GM10847 (cell line): ENCODE data around the gene COL28A1.

Experiments
- POLR2A ChIP-seq: IDR thresholded peaks from 2 replicates; pipeline ENCODE4 v1.6.1; 2011; ENCODE audit not compliant: insufficient read length; ENCODE audit errors: extremely low read depth

COL28A1 gene

GRCh38 chr7:7539711-7540110 lies 4.0 kb upstream of the COL28A1 start:
- TF ChIP-seq POLR2A, result no peak

- TF ChIP-seq POLR2A, result no peak
Observed at GRCh38 chr7:7539152-7539551, 3.5 kb upstream of the COL28A1 start.

GRCh38 chr7:7537711-7538110 lies 2.0 kb upstream of the COL28A1 start:
- TF ChIP-seq POLR2A, result no peak

GRCh38 chr7:7536396-7537019 lies 835 bp upstream of the COL28A1 start:
- TF ChIP-seq POLR2A, result no peak

GRCh38 chr7:7533831-7534430 lies 1.7 kb downstream of the COL28A1 start:
- no peak for TF ChIP-seq POLR2A

- no peak for TF ChIP-seq POLR2A
Observed at GRCh38 chr7:7529328-7529727, 6.3 kb downstream of the COL28A1 start.

GRCh38 chr7:7527047-7527446 lies 8.6 kb downstream of the COL28A1 start:
- no peak for TF ChIP-seq POLR2A

- no peak for TF ChIP-seq POLR2A
Observed at GRCh38 chr7:7526006-7526405, 9.7 kb downstream of the COL28A1 start.

- TF ChIP-seq POLR2A, result no peak
Observed at GRCh38 chr7:7524121-7524520, 11.6 kb downstream of the COL28A1 start.

- no peak for TF ChIP-seq POLR2A
Observed at GRCh38 chr7:7522421-7522820, 13.3 kb downstream of the COL28A1 start.

- no peak for TF ChIP-seq POLR2A
Observed at GRCh38 chr7:7521259-7521658, 14.4 kb downstream of the COL28A1 start.

- no peak for TF ChIP-seq POLR2A
Observed at GRCh38 chr7:7519528-7519927, 16.1 kb downstream of the COL28A1 start.

GRCh38 chr7:7519056-7519455 lies 16.6 kb downstream of the COL28A1 start:
- no peak for TF ChIP-seq POLR2A

- TF ChIP-seq POLR2A, result no peak
Observed at GRCh38 chr7:7517754-7518153, 17.9 kb downstream of the COL28A1 start.

- no peak for TF ChIP-seq POLR2A
Observed at GRCh38 chr7:7516662-7517061, 19.0 kb downstream of the COL28A1 start.

- no peak for TF ChIP-seq POLR2A
Observed at GRCh38 chr7:7516156-7516555, 19.5 kb downstream of the COL28A1 start.
